Placental pericyte (primary cell): ENCODE measurements around the gene RPS6KC1. TPM values are rescaled to one million over a fixed set of nuclear protein-coding genes. Genes with fewer than 3 reads are reported as not detected.

Experiments used
- total RNA-seq: library from RNA; depleted of rRNA; stranded (reverse); fragments of >200 nt; gene quantifications from 2 replicates; pipeline ENCODE4 v1.2.3, GENCODE V29; 2012

Gene RPS6KC1, protein sequence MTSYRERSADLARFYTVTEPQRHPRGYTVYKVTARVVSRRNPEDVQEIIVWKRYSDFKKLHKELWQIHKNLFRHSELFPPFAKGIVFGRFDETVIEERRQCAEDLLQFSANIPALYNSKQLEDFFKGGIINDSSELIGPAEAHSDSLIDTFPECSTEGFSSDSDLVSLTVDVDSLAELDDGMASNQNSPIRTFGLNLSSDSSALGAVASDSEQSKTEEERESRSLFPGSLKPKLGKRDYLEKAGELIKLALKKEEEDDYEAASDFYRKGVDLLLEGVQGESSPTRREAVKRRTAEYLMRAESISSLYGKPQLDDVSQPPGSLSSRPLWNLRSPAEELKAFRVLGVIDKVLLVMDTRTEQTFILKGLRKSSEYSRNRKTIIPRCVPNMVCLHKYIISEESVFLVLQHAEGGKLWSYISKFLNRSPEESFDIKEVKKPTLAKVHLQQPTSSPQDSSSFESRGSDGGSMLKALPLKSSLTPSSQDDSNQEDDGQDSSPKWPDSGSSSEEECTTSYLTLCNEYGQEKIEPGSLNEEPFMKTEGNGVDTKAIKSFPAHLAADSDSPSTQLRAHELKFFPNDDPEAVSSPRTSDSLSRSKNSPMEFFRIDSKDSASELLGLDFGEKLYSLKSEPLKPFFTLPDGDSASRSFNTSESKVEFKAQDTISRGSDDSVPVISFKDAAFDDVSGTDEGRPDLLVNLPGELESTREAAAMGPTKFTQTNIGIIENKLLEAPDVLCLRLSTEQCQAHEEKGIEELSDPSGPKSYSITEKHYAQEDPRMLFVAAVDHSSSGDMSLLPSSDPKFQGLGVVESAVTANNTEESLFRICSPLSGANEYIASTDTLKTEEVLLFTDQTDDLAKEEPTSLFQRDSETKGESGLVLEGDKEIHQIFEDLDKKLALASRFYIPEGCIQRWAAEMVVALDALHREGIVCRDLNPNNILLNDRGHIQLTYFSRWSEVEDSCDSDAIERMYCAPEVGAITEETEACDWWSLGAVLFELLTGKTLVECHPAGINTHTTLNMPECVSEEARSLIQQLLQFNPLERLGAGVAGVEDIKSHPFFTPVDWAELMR
- 29.3 and 34.4 TPM in 2 replicates for total RNA-seq

DNA sequence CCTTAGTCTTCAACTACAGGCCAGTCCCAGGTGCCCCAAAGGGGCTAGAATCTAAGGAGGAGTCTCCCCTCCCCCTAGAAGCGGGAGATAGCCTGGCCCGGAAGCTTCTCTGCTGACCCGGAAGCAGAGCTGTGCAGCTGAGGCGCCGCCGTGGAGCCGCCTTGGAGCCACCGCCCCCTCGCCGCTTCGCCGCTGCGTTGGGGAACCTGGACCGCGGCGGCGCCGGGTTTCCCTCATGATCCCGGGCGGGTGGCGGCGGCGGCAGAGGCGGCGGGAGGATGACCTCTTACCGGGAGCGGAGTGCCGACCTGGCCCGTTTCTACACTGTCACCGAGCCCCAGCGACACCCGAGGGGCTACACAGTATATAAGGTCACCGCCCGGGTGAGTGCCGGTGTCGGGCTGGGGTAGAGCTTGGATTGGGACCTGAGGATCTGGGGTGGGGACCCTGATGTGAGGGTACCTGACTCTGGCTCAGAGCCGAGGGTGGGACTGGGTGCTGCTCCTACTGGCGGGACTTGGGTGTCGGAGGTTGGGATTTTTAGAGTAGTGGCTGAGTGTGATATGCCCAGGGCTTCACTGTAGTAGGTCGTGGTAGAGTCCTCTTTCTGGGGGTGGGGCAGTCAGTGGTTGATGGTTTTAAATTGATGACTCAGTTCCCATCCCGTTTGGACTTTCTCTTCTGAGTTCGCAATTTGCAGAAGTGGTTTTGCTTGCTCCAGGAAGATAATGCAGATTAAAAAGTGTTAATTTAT lies at the start of gene RPS6KC1:
Gene RPS6KC1, plus strand, starts transcription at position 115 of the 754 bp plus-strand sequence. Its CDS starts 164 bp downstream, at position 279.

DNA sequence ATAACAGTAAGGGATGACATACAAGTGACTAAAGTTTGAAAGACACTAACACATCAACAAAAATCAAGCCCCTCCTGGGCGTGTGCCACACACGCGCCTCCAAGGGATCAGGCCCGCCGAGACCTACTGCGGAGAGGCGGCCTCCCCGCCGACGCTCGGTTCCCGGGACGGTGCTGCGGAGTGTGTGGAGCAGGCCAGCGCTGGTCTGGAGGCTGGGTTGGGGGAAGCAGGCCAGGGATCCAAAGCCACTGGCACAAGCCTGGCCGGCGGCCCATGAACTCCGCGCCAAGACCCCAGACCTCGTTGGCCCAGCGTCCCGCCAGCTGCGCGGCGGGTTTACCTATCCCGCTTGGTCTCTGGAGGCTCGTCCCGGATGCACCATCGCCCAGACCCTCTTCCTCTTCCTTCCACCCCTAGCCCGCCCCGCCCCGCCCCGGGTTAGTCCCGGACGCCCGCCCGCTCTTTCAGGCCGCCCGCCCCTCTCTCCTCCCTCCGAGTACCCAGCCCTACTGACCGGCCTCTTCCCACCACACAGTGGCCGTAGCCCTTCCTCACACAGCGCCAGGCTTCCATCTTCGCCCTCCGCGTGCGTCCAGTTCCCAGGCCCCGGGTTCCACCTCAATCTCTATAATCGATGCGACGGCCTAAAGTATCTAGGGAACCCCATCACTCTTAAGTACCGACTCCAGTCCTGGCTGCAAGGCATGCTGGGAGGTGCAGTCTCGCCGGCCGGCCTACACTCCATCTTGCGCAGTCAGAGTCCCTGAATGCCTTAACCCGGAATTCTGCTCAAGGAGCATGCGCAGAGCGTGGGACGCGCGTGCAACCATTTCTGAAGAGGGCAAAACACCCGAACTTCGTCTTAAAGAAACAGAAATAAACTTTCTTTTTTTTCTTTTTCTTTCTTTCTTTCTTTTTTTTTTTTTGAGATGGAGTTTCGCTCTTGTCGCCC lies 35.7 kb upstream of the RPS6KC1 start, which contains the start of gene ANGEL2:
Gene ANGEL2, minus strand, starts transcription at position 769 of the 952 bp plus-strand sequence. Its CDS starts 196 bp downstream, at position 573.

Other genes starting within 250 kb of the RPS6KC1 start
- gene SPATA45, start 203.6 kb upstream of the RPS6KC1 start, total RNA-seq: not detected in 2 replicates
- 6.6 and 9.2 TPM in 2 replicates for gene FLVCR1, start 193.0 kb upstream of the RPS6KC1 start, total RNA-seq
- 0.14 TPM in 1 of 2 replicates, not detected in the other for gene VASH2, start 100.7 kb upstream of the RPS6KC1 start, total RNA-seq
- gene ANGEL2, start 35.4 kb upstream of the RPS6KC1 start, total RNA-seq: 25.4 and 40.9 TPM in 2 replicates